Fibroblast of gingiva (primary cell): ENCODE data around the gene DACT2.
"Not testable (repeated sequence)": the region's sequence is repeated elsewhere in the genome, so short reads cannot be mapped to it uniquely, and the experiment has no call there.

Experiments used
- DNase-seq: peaks from one replicate; pipeline ENCODE4 v3.0.0-alpha.2; 2011; ENCODE audit warnings: low read depth

Gene DACT2

GRCh38 chr6:168319279-168320111 is at the start of gene DACT2:
TSS of gene DACT2 (minus strand) at chr6:168319777. CDS start at chr6:168319633, 144 bp downstream.
- no peak for DNase-seq

- DNase-seq: no peak
Measured at GRCh38 chr6:168368936-168369335, 49.4 kb upstream of the DACT2 start.

- DNase-seq: no peak
Measured at GRCh38 chr6:168368066-168368820, 48.7 kb upstream of the DACT2 start.

- DNase-seq: no peak
Measured at GRCh38 chr6:168367285-168367751, 47.7 kb upstream of the DACT2 start.

- DNase-seq: no peak
Measured at GRCh38 chr6:168366473-168366872, 46.9 kb upstream of the DACT2 start.

- DNase-seq: no peak
Measured at GRCh38 chr6:168365422-168366165, 46.0 kb upstream of the DACT2 start.

- DNase-seq: no peak
Measured at GRCh38 chr6:168364793-168365421, 45.3 kb upstream of the DACT2 start.

GRCh38 chr6:168363811-168364792 is 44.5 kb upstream of the DACT2 start:
- no peak for DNase-seq

GRCh38 chr6:168363302-168363701 is 43.7 kb upstream of the DACT2 start:
- DNase-seq: no peak

- DNase-seq: no peak
Measured at GRCh38 chr6:168362276-168362990, 42.9 kb upstream of the DACT2 start.

- DNase-seq: no peak
Measured at GRCh38 chr6:168361766-168362165, 42.2 kb upstream of the DACT2 start.

GRCh38 chr6:168359794-168360193 is 40.2 kb upstream of the DACT2 start:
- DNase-seq: no peak

GRCh38 chr6:168358842-168359420 is 39.4 kb upstream of the DACT2 start:
- DNase-seq: no peak

GRCh38 chr6:168356872-168357271 is 37.3 kb upstream of the DACT2 start:
- DNase-seq: not testable (repeated sequence)

- no peak for DNase-seq
Measured at GRCh38 chr6:168355716-168356522, 36.3 kb upstream of the DACT2 start.

- no peak for DNase-seq
Measured at GRCh38 chr6:168354338-168354737, 34.8 kb upstream of the DACT2 start.

GRCh38 chr6:168353041-168353440 is 33.5 kb upstream of the DACT2 start:
- DNase-seq: no peak

- DNase-seq: no peak
Measured at GRCh38 chr6:168352096-168352495, 32.5 kb upstream of the DACT2 start.

- no peak for DNase-seq
Measured at GRCh38 chr6:168349718-168350210, 30.2 kb upstream of the DACT2 start.
